ENCODE measurements around the gene SLC25A10.
"Not testable (repeated sequence)": the region's sequence is repeated elsewhere in the genome, so short reads cannot be mapped to it uniquely, and the experiment has no call there.

The SLC25A10 gene, protein sequence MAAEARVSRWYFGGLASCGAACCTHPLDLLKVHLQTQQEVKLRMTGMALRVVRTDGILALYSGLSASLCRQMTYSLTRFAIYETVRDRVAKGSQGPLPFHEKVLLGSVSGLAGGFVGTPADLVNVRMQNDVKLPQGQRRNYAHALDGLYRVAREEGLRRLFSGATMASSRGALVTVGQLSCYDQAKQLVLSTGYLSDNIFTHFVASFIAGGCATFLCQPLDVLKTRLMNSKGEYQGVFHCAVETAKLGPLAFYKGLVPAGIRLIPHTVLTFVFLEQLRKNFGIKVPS

GRCh38 chr17:81711814-81712467, at the start of gene SLC25A10:
Gene SLC25A10 (plus strand): TSS chr17:81712284. CDS start chr17:81712427, 143 bp downstream.
- peaks cover 15% of the 10 kb centered on the region; the same call in 1 of the 2 replicates for H3K4me1 ChIP-seq (ENCODE audit: insufficient read depth, low read length)
- H3K9me3 ChIP-seq (ENCODE audit: control insufficient read depth, insufficient read depth, low read length), result no peaks in the 10 kb centered on the region
- peak within 1 kb of the TSS; percentile 90 for H3K9ac ChIP-seq (ENCODE audit: low read depth, low read length)
- H3K36me3 ChIP-seq (ENCODE audit: insufficient read depth, low read length), result no peaks in the 10 kb centered on the region

- peaks cover 14% of the 10 kb centered on the region for H3K36me3 ChIP-seq (ENCODE audit: insufficient read depth, low read length)
- H3K4me1 ChIP-seq (ENCODE audit: insufficient read depth, low read length), result peaks cover 9% of the 10 kb centered on the region; the same call in 1 of the 2 replicates
- no peak overlapping the region for H3K9ac ChIP-seq (ENCODE audit: low read depth, low read length)
- H3K9me3 ChIP-seq (ENCODE audit: control insufficient read depth, insufficient read depth, low read length), result no peaks in the 10 kb centered on the region; the same call in 1 of the 2 replicates
Observed at GRCh38 chr17:81664051-81664470, 48.0 kb upstream of the SLC25A10 start.

DNA sequence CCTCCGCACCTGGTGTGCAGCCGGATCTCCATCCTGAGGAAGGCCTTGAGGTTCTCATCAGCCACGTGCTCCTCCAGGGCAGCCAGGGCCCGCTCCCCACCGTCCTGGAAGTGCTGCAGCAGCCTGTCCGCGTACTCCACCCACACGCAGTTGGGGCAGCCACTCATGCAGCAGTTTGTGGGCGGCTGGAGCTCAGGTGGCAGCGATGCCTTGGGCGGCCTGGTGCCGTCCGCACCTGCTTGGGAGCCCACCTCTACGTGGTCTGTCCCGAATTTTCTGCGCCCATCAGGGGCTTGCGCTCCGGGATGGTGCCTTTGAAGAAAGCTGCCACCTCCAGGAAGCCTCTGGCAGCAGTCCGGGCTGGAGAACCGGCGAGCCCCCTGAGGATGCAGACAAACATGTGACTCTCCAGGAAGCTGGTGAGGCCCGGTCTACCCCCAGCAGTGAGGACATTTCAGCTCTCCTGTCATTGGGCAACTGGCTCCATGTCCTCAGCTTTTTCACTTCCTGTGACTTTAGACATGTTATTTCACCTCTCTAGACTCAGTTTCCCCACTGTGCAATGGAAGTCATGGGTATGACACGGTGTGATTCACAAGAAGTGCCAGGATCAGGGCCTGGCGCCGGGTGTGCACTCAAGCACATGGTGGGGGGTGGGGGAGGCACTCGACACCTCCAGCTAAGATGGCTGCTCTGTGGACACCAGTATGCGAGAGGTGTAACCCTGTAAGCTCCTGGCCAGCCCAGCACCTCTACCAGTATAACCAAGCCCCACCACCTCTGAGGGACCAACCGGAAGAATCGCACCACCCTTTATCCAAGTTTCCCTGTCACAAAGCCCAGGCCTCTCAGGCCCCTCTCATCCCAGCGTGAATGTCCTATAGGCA, 46.6 kb upstream of the SLC25A10 start:
- Histone ChIP-seq H3K4me1 (ENCODE audit: insufficient read depth, low read length) (peaks cover 9% of the 10 kb centered on the region; the same call in 1 of the 2 replicates), H3K9me3 (ENCODE audit: control insufficient read depth, insufficient read depth, low read length) (no peaks in the 10 kb centered on the region; the same call in 1 of the 2 replicates), H3K36me3 (ENCODE audit: insufficient read depth, low read length) (peaks cover 24% of the 10 kb centered on the region), H3K9ac (ENCODE audit: low read depth, low read length) (peak overlapping the region; percentile 99)

GRCh38 chr17:81666092-81666341, 46.1 kb upstream of the SLC25A10 start:
- no peaks in the 10 kb centered on the region; the same call in 1 of the 2 replicates for H3K9me3 ChIP-seq (ENCODE audit: control insufficient read depth, insufficient read depth, low read length)
- peaks cover 9% of the 10 kb centered on the region; the same call in 1 of the 2 replicates for H3K4me1 ChIP-seq (ENCODE audit: insufficient read depth, low read length)
- H3K9ac ChIP-seq (ENCODE audit: low read depth, low read length), result peak overlapping the region; percentile 99
- H3K36me3 ChIP-seq (ENCODE audit: insufficient read depth, low read length), result peaks cover 26% of the 10 kb centered on the region

- Histone ChIP-seq H3K9ac (ENCODE audit: low read depth, low read length) (peak within 1 kb of the TSS; percentile 99), H3K4me1 (ENCODE audit: insufficient read depth, low read length) (peaks cover 9% of the 10 kb centered on the region; the same call in 1 of the 2 replicates), H3K36me3 (ENCODE audit: insufficient read depth, low read length) (peaks cover 28% of the 10 kb centered on the region), H3K9me3 (ENCODE audit: control insufficient read depth, insufficient read depth, low read length) (no peaks in the 10 kb centered on the region; the same call in 1 of the 2 replicates)
Observed at GRCh38 chr17:81666342-81667191, 45.5 kb upstream of the SLC25A10 start, which contains the start of the genes CCDC137 and OXLD1. Gene CCDC137 (plus strand): TSS chr17:81666737. CDS start chr17:81666767, 30 bp downstream. Gene OXLD1 (minus strand): TSS chr17:81666605. CDS start chr17:81666577, 28 bp downstream.

DNA sequence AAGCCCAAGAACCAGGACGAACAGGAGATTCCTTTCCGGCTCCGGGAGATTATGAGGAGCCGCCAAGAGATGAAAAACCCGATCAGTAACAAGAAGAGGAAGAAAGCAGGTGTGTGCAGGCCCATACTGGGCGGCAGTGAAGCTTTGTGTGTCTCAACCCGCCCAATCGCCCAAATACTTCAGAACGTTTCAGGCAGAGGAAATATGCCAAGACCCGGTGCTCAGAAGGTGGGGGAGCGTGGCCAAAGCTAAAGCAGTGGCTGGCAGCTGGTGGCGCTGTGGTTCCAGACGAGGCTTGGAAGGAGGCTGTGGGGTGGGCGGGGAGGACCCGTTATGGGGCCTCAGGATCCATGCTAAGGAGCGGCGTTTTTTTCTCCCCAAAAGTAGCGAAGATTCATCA, 44.3 kb upstream of the SLC25A10 start:
- no peaks in the 10 kb centered on the region; the same call in 1 of the 2 replicates for H3K9me3 ChIP-seq (ENCODE audit: control insufficient read depth, insufficient read depth, low read length)
- peak overlapping the region; percentile 20; the same call in 1 of the 2 replicates for H3K9ac ChIP-seq (ENCODE audit: low read depth, low read length)
- peaks cover 35% of the 10 kb centered on the region for H3K36me3 ChIP-seq (ENCODE audit: insufficient read depth, low read length)
- peaks cover 7% of the 10 kb centered on the region; the same call in 1 of the 2 replicates for H3K4me1 ChIP-seq (ENCODE audit: insufficient read depth, low read length)

DNA sequence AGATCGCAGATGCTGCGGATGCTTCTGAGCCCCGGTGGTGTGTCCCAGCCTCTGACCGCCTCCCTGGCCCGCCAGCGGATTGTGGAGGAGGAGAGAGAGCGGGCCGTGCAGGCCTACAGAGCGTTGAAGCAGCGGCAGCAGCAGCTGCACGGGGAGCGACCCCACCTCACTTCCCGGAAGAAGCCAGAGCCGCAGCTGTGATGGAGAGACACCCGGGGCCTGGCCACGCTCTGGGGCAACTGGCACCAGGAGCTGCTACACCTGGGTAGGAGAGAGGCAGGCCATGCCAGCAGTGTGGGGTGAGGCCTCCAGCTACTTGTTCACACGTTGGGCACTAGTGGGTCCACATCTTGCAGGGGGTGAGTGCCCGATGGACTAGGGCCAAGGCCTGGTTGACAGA, 39.6 kb upstream of the SLC25A10 start:
- no peak overlapping the region for H3K9ac ChIP-seq (ENCODE audit: low read depth, low read length)
- H3K4me1 ChIP-seq (ENCODE audit: insufficient read depth, low read length), result peaks cover 2% of the 10 kb centered on the region; the same call in 1 of the 2 replicates
- no peaks in the 10 kb centered on the region; the same call in 1 of the 2 replicates for H3K9me3 ChIP-seq (ENCODE audit: control insufficient read depth, insufficient read depth, low read length)
- peaks cover 33% of the 10 kb centered on the region for H3K36me3 ChIP-seq (ENCODE audit: insufficient read depth, low read length)

DNA sequence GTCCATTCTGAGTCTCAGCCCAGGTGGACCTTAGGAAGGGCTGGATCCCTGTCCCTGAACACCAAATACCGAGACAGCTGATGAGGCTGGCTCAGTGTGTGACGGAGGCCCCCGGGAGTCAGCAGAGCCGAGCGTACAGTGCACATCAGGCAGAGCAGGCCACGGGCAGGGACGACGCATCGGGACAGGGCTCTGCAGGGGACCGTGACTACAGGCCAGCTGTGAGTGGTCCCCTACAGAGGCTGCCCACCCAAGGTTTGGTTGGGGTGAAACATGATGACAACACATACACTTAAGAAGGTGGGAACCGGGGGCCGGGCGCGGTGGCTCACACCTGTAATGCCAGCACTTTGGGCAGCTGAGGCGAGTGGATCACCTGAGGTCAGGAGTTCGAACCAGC, 39.1 kb upstream of the SLC25A10 start:
- Histone ChIP-seq H3K4me1 (ENCODE audit: insufficient read depth, low read length) (no peaks in the 10 kb centered on the region), H3K36me3 (ENCODE audit: insufficient read depth, low read length) (peaks cover 29% of the 10 kb centered on the region), H3K9ac (ENCODE audit: low read depth, low read length) (no peak overlapping the region), H3K9me3 (ENCODE audit: control insufficient read depth, insufficient read depth, low read length) (no peaks in the 10 kb centered on the region; the same call in 1 of the 2 replicates)

GRCh38 chr17:81673561-81674258, 38.4 kb upstream of the SLC25A10 start:
- Histone ChIP-seq H3K36me3 (ENCODE audit: insufficient read depth, low read length) (peaks cover 22% of the 10 kb centered on the region), H3K9me3 (ENCODE audit: control insufficient read depth, insufficient read depth, low read length) (no peaks in the 10 kb centered on the region; the same call in 1 of the 2 replicates), H3K4me1 (ENCODE audit: insufficient read depth, low read length) (no peaks in the 10 kb centered on the region), H3K9ac (ENCODE audit: low read depth, low read length) (no peak overlapping the region)

GRCh38 chr17:81675515-81676221, 36.4 kb upstream of the SLC25A10 start:
- not testable (repeated sequence) for H3K36me3 ChIP-seq (ENCODE audit: insufficient read depth, low read length)

GRCh38 chr17:81676906-81677305, 35.2 kb upstream of the SLC25A10 start:
- Histone ChIP-seq H3K36me3 (ENCODE audit: insufficient read depth, low read length) (peaks cover 3% of the 10 kb centered on the region; the same call in 1 of the 2 replicates), H3K9me3 (ENCODE audit: control insufficient read depth, insufficient read depth, low read length) (no peaks in the 10 kb centered on the region), H3K9ac (ENCODE audit: low read depth, low read length) (no peak overlapping the region), H3K4me1 (ENCODE audit: insufficient read depth, low read length) (no peaks in the 10 kb centered on the region)

More at GRCh38 chr17:81675515-81676221, 36.4 kb upstream of the SLC25A10 start:
- not testable (repeated sequence) for H3K4me1 ChIP-seq (ENCODE audit: insufficient read depth, low read length); H3K9ac ChIP-seq (ENCODE audit: low read depth, low read length); H3K9me3 ChIP-seq (ENCODE audit: control insufficient read depth, insufficient read depth, low read length)

GRCh38 chr17:81680150-81680549, 31.9 kb upstream of the SLC25A10 start:
- H3K9me3 ChIP-seq (ENCODE audit: control insufficient read depth, insufficient read depth, low read length), result no peaks in the 10 kb centered on the region
- H3K4me1 ChIP-seq (ENCODE audit: insufficient read depth, low read length), result peaks cover 10% of the 10 kb centered on the region; the same call in 1 of the 2 replicates
- no peaks in the 10 kb centered on the region; the same call in 1 of the 2 replicates for H3K36me3 ChIP-seq (ENCODE audit: insufficient read depth, low read length)
- no peak overlapping the region for H3K9ac ChIP-seq (ENCODE audit: low read depth, low read length)
